RWPE2 (cell line): ENCODE data around the gene UQCRFS1.

Experiments used
- ATAC-seq: fragments of 200-7000 bp; cut with Tn5 transposase; 3 replicates; pipeline ENCODE4 v1.9.1; 2021; ENCODE audit warnings: low read depth
- DNase-seq: peaks from one replicate; pipeline ENCODE4 v3.0.0-alpha.2; 2020; ENCODE audit warnings: low spot score
- H3K27ac ChIP-seq: fragments of 450-650 bp; 2 replicates; pipeline ENCODE4 v1.5.1; 2017; ENCODE audit warnings: mild to moderate bottlenecking; ENCODE audit not compliant: poor library complexity, severe bottlenecking
- H3K27me3 ChIP-seq: fragments of 250-450 bp; sonication (Bioruptor Pico); 2 replicates; pipeline ENCODE4 v1.5.1; 2021; ENCODE audit warnings: mild to moderate bottlenecking, moderate library complexity; ENCODE audit not compliant: insufficient read depth, poor library complexity, severe bottlenecking
- H3K36me3 ChIP-seq: fragments of 250-450 bp; sonication (Bioruptor Pico); 2 replicates; pipeline ENCODE4 v1.5.1; 2020; ENCODE audit warnings: low read depth, mild to moderate bottlenecking, moderate library complexity
- H3K4me1 ChIP-seq: fragments of 250-450 bp; sonication (Bioruptor Pico); 2 replicates; pipeline ENCODE4 v1.5.1; 2021; ENCODE audit warnings: mild to moderate bottlenecking, moderate library complexity; ENCODE audit not compliant: insufficient read depth, poor library complexity, severe bottlenecking
- H3K4me3 ChIP-seq: fragments of 250-450 bp; sonication (Bioruptor Pico); 2 replicates; pipeline ENCODE4 v1.5.1; 2021; ENCODE audit warnings: mild to moderate bottlenecking, moderate library complexity; ENCODE audit not compliant: severe bottlenecking
- H3K9me3 ChIP-seq: fragments of 250-450 bp; sonication (Bioruptor Pico); 2 replicates; pipeline ENCODE4 v1.5.1; 2021; ENCODE audit warnings: mild to moderate bottlenecking, moderate library complexity; ENCODE audit not compliant: severe bottlenecking
- TF ChIP-seq, protein P1 (sequence below): fragments of 450-650 bp; IDR thresholded peaks from one replicate; pipeline ENCODE4 v1.5.1; 2017; ENCODE audit warnings: mild to moderate bottlenecking, moderate library complexity; ENCODE audit not compliant: poor library complexity, severe bottlenecking

Gene UQCRFS1

DNA sequence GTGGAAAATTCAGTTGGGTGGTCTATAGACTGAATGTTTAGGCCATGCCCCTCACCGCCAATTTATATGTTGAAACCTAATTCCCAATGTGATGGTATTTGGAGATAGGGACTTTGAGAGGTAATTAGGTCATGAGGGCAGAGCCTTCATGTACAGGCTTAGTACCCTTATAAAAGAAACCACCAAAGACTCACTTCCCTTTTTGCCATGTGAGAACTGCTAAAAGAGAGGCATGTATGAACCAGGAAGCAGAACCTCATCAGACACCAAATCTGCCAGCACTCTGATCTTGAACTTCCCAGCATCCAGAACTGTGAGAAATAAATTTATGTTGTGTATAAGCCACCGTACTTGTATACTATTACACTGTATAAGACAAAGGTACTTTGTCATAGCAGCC, 40.6 kb downstream of the UQCRFS1 start:
- Histone ChIP-seq H3K27ac (no peak overlapping the region), H3K4me1 (no peaks in the 10 kb centered on the region), H3K9me3 (peaks cover 4% of the 10 kb centered on the region), H3K27me3 (no peaks in the 10 kb centered on the region), H3K36me3 (no peaks in the 10 kb centered on the region), H3K4me3 (no peak overlapping the region)
- ATAC-seq: no peak
- TF ChIP-seq, protein P1, sequence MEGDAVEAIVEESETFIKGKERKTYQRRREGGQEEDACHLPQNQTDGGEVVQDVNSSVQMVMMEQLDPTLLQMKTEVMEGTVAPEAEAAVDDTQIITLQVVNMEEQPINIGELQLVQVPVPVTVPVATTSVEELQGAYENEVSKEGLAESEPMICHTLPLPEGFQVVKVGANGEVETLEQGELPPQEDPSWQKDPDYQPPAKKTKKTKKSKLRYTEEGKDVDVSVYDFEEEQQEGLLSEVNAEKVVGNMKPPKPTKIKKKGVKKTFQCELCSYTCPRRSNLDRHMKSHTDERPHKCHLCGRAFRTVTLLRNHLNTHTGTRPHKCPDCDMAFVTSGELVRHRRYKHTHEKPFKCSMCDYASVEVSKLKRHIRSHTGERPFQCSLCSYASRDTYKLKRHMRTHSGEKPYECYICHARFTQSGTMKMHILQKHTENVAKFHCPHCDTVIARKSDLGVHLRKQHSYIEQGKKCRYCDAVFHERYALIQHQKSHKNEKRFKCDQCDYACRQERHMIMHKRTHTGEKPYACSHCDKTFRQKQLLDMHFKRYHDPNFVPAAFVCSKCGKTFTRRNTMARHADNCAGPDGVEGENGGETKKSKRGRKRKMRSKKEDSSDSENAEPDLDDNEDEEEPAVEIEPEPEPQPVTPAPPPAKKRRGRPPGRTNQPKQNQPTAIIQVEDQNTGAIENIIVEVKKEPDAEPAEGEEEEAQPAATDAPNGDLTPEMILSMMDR: no peak
- no peak for DNase-seq

DNA sequence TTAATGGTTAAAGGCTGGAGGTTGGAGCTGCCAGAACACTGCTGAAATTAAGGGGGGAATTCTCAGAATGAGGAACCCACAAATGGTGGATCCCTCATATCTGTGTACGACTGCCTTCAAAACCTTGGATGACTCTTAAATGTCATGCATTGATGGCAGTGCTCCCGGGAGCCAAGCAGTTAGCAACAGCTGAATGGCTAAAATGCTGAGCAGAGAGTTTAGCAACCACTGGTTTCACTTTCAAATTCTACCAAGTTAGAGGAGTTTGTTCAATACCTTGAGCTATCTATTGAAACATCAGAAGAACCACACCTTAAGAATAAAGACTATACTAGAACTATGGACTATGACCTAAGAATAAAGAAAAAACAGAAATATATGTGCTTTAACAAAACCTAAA, 41.4 kb downstream of the UQCRFS1 start:
- ATAC-seq: no peak
- H3K9me3 ChIP-seq: peaks cover 4% of the 10 kb centered on the region
- H3K27ac ChIP-seq: no peak overlapping the region
- H3K27me3 ChIP-seq: no peaks in the 10 kb centered on the region
- no peak overlapping the region for H3K4me3 ChIP-seq
- H3K4me1 ChIP-seq: no peaks in the 10 kb centered on the region
- no peaks in the 10 kb centered on the region for H3K36me3 ChIP-seq
- TF ChIP-seq, protein P1: no peak
- DNase-seq: no peak

DNA sequence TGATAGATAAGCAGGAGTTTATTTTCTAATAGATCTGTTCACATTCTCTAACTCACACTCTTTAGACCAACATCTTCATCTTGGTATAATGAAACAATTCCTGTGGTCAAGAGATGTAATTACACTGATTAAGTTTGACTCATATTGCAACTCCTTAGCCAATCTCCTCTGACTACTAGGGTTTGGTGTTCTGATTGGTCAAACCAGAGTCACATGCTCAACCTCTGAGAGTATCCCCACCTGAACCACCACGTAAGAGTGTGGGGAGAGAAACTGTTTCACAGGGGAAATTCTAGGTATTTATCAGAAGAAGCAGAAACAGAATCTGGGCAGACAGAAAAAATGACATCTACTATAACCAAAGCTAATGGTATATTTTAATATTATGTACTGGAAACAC, 42.4 kb downstream of the UQCRFS1 start:
- Histone ChIP-seq H3K9me3 (peaks cover 3% of the 10 kb centered on the region), H3K27ac (no peak overlapping the region), H3K4me1 (no peaks in the 10 kb centered on the region), H3K4me3 (no peak overlapping the region), H3K36me3 (no peaks in the 10 kb centered on the region), H3K27me3 (no peaks in the 10 kb centered on the region)
- TF ChIP-seq, protein P1: no peak
- no peak for ATAC-seq
- DNase-seq: no peak

DNA sequence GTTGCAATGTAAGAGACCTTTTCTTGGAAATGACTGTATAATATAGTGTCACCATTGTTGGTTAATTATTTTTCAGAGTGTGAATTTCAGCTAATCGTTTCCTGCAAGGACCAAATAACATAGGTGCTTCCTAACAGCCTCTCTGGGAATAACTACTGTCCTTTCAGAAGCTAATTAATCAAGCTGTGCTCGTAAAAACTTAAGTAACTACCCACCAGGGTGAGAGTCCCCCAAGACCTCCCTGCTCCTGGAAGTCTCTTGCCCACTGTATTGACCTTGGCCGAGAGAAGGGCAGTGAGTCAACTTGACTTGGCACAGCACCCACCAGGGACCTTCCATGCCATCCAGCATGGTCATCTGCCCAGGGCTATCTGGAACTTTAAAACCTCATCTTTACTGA, 50.3 kb downstream of the UQCRFS1 start:
- H3K4me1 ChIP-seq: no peaks in the 10 kb centered on the region
- ATAC-seq: no peak
- H3K27ac ChIP-seq: no peak overlapping the region
- H3K4me3 ChIP-seq: no peak overlapping the region
- DNase-seq: no peak
- TF ChIP-seq, protein P1: no peak
- H3K36me3 ChIP-seq: no peaks in the 10 kb centered on the region
- peaks cover 2% of the 10 kb centered on the region for H3K9me3 ChIP-seq
- no peaks in the 10 kb centered on the region for H3K27me3 ChIP-seq

DNA sequence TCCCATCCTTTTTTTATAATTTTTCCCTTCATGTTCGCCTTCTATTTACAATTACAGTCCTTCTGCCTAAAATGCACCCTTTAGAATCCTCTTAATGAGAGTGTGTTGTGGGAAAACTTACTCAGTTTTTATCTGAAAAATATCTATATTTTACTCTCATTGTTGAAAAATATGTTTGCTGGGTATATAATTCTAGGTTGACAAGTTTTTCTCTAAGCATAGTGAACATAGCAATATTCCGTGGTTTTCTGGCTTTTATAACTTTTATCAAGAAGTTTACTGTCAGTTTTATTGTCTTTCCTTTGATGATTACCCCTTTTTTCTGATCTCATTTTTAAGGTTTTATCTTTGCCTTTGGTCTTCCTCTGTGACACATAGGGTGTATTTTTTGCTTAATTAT, 57.3 kb downstream of the UQCRFS1 start:
- H3K4me1 ChIP-seq: no peaks in the 10 kb centered on the region
- ATAC-seq (no peak), DNase-seq (no peak)
- no peaks in the 10 kb centered on the region for H3K9me3 ChIP-seq
- TF ChIP-seq, protein P1: no peak
- H3K27me3 ChIP-seq: no peaks in the 10 kb centered on the region
- no peak overlapping the region for H3K4me3 ChIP-seq
- H3K36me3 ChIP-seq: no peaks in the 10 kb centered on the region
- no peak overlapping the region for H3K27ac ChIP-seq
